Measurements from ENCODE around the gene TMPRSS3. TPM values are rescaled to one million over a fixed set of nuclear protein-coding genes. Genes with fewer than 3 reads are reported as not detected.

The TMPRSS3 gene
- total and polyA plus RNA-seq, 3 donors from 2014 or later = 0.40 to 0.56 TPM; not detected in 1

DNA sequence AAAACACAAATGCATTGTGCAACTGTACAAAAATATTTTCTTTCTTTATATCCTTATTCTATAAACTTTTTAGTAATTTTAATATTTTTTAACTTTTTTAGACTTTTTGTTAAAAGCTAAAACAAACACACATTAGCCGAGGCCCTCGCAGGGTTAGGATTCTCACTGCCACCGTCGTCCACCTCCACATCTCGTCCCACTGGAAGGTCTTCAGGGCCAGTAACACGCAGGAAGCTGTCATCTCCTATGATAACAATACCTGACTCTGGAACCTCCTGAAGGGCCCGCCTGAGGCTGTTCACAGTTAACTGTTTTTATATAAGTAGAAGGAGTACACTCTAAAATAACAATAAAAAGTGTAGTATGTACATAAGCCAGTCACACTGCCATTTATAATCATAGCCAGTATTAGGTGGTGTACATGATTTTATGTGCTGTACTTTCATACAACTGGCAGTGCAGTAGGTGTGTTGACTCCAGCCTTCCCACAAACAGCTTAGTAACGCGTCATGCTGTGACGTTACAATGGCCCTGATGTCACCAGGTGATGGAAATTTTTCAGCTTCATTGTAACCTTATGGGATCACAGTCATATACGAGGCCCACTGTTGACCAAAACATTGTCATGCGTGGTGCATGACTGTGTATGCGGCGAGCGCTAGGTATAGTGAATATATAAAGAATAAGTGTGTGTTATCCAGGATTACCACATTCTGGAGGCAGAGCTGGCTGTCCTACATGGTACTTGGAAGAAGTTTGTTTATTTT is 53.9 kb downstream of the TMPRSS3 start:
- H3K27ac ChIP-seq = no peak overlapping the region

DNA sequence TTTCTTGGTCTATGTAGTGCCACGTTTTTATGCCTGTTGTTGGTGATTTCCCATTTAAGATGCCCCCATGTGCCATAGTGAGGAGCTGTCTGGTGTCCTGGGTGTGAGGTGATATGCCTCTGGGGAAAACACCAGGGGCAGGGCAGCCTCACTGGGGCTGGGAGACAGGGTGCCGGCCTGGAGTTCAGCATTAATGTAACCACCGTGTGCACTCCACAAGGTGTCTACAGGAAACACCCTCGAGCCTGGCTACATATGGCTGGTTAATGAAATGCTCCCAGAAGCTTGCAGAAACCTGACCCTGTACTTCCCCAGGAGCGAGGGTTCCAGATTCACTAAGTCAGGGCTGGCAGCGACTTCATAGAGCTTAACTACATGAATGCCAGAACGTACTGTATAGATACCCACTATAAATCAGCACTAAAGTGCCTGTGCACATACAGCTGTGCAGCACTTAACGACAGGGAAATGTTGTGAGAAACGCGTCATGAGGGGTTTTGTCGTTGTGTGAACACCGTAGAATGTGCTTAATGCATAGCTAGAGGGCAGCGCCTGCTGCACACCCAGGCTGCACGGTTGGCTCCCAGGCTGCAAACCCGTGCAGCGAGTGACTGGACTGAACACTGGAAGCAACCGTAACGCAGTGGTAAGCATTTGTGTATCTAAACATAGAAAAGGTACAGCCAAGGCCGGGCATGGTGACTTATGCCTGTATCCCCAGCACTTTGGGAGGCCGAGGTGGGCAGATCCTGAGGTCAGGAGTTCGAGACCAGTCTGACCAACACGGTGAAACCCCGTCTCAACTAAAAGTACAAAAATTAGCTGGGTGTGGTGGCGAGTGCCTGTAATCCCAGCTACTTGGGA is 55.4 kb downstream of the TMPRSS3 start:
- Histone ChIP-seq H3K27me3 (no peaks in the 10 kb centered on the region), H3K9me3 (no peaks in the 10 kb centered on the region), H3K27ac (no peak overlapping the region), H3K4me1 (no peaks in the 10 kb centered on the region), H3K4me3 (no peak overlapping the region), H3K36me3 (ENCODE audit: low read depth, missing control alignments) (no peaks in the 10 kb centered on the region)
- DNase-seq = peak; percentile 10
- intact Hi-C loops (cut with DNase I; ENCODE audit: low total_unique reads) = no loop called here
- TF ChIP-seq, protein P1, sequence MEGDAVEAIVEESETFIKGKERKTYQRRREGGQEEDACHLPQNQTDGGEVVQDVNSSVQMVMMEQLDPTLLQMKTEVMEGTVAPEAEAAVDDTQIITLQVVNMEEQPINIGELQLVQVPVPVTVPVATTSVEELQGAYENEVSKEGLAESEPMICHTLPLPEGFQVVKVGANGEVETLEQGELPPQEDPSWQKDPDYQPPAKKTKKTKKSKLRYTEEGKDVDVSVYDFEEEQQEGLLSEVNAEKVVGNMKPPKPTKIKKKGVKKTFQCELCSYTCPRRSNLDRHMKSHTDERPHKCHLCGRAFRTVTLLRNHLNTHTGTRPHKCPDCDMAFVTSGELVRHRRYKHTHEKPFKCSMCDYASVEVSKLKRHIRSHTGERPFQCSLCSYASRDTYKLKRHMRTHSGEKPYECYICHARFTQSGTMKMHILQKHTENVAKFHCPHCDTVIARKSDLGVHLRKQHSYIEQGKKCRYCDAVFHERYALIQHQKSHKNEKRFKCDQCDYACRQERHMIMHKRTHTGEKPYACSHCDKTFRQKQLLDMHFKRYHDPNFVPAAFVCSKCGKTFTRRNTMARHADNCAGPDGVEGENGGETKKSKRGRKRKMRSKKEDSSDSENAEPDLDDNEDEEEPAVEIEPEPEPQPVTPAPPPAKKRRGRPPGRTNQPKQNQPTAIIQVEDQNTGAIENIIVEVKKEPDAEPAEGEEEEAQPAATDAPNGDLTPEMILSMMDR (IDR thresholded peaks at IDR 0.05) = no peak
- TF ChIP-seq POLR2A (IDR thresholded peaks at IDR 0.05) = no peak
- WGBS, 2 donors = 82 to 83% methylated on average over 21 to 24 of the region's 24 CpGs

More for the DNA sequence above, 53.9 kb downstream of the TMPRSS3 start:
- Histone ChIP-seq H3K4me3 (no peak overlapping the region), H3K4me1 (no peaks in the 10 kb centered on the region), H3K36me3 (ENCODE audit: low read depth, missing control alignments) (no peaks in the 10 kb centered on the region), H3K27me3 (no peaks in the 10 kb centered on the region), H3K9me3 (no peaks in the 10 kb centered on the region)
- WGBS, 2 donors = 92 to 97% methylated on average over 15 of the region's 15 CpGs
- DNase-seq = no peak
- intact Hi-C loops (cut with DNase I; ENCODE audit: low total_unique reads) = no loop called here
- TF ChIP-seq, protein P1 (IDR thresholded peaks at IDR 0.05) = no peak
- TF ChIP-seq POLR2A (IDR thresholded peaks at IDR 0.05) = no peak

DNA sequence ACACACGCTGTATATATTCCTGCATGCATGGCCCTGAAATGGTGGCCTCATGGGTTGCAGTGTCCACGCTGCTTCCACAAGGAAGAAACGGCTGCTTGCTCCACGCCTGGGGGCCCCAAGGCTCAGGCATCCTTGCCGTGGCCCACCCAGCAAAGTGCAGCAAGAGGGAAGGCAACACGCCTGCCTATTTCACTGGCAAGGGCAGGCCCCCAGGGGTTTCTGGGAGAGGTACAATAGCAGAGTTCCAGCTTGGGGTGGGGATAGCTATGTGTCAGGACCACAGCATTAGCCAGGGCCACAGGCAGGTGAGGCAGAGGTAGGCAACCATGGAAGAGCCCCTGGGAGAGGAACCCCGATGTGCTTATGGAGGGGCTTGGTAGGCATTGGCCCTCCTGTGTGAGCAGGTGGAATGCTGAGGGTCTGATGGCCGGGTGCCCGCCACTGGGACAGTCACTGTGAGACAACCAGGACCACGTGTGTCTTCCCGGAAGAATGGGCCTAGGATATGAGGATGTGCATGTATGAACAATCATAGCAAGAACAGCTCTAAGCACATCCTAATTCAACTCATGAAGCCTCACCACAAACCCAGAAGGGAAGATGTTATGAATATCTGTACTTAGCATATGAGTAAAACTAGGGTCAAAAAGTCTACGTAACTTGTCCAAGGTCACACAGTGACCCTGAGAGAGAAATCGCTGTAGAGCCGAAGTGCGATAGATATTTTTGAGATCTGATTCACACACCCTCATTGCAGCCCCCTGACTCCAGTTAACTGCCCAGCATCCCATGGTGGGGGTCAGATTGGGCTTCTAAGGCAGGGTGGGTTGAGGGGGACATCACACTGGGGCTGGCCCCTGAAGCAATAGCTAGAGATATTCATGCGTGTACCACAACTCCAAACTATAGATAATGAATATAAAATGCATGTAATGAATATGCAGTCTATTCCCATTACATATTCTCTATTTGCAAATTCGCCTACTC is 56.8 kb downstream of the TMPRSS3 start:
- intact Hi-C loops (cut with DNase I; ENCODE audit: low total_unique reads) = no loop called here
- peak; percentile 8 for DNase-seq
- WGBS, 2 donors = 84 to 87% methylated on average over 12 to 17 of the region's 17 CpGs

More for the DNA sequence above, 56.8 kb downstream of the TMPRSS3 start:
- Histone ChIP-seq H3K27ac (no peak overlapping the region), H3K9me3 (no peaks in the 10 kb centered on the region), H3K4me3 (no peak overlapping the region), H3K27me3 (no peaks in the 10 kb centered on the region), H3K4me1 (no peaks in the 10 kb centered on the region), H3K36me3 (ENCODE audit: low read depth, missing control alignments) (no peaks in the 10 kb centered on the region)
- TF ChIP-seq, protein P1 (IDR thresholded peaks at IDR 0.05) = no peak
- TF ChIP-seq POLR2A (IDR thresholded peaks at IDR 0.05) = no peak
